ENCODE results near the gene TPP1. TPM values are rescaled to one million over a fixed set of nuclear protein-coding genes. Genes with fewer than 3 reads are reported as not detected.

The TPP1 gene
- total RNA-seq, 4 donors from 2014 or later = 51.3 to 97.3 (median 69.1) TPM

GRCh38 chr11:6656936-6657335 is 37.7 kb upstream of the TPP1 start:
- no peak for TF ChIP-seq POLR2A (IDR thresholded peaks at IDR 0.05)
- TF ChIP-seq, protein P1, sequence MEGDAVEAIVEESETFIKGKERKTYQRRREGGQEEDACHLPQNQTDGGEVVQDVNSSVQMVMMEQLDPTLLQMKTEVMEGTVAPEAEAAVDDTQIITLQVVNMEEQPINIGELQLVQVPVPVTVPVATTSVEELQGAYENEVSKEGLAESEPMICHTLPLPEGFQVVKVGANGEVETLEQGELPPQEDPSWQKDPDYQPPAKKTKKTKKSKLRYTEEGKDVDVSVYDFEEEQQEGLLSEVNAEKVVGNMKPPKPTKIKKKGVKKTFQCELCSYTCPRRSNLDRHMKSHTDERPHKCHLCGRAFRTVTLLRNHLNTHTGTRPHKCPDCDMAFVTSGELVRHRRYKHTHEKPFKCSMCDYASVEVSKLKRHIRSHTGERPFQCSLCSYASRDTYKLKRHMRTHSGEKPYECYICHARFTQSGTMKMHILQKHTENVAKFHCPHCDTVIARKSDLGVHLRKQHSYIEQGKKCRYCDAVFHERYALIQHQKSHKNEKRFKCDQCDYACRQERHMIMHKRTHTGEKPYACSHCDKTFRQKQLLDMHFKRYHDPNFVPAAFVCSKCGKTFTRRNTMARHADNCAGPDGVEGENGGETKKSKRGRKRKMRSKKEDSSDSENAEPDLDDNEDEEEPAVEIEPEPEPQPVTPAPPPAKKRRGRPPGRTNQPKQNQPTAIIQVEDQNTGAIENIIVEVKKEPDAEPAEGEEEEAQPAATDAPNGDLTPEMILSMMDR (IDR thresholded peaks at IDR 0.05) = no peak
- 72 to 79% methylated on average over 5 of the region's 5 CpGs for WGBS, 2 donors
- Histone ChIP-seq H3K36me3 (no peaks in the 10 kb centered on the region), H3K9me3 (no peaks in the 10 kb centered on the region), H3K4me1 (no peaks in the 10 kb centered on the region), H3K27ac (no peak overlapping the region), H3K4me3 (replicated peaks in 1 of 3) (no peak overlapping the region), H3K27me3 (no peaks in the 10 kb centered on the region)
- intact Hi-C loops (cut with DNase I) = no loop called here
- no peak for DNase-seq

DNA sequence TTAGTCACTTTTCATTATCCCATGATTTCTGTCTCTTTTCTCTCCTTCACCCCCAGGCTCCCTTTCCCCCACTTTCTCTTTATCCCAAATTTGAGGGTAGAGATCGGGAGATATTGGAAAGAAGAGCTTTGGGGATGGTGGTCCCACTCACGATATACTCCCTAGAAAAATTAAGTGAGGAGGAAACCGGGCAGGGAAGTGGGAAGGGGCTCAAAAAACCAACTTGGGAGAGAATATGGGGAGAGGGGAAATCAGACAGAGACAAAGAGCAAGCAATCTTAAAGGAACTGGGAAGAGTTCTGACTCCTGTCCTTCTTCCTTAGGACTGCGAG is 37.3 kb upstream of the TPP1 start:
- H3K27ac ChIP-seq = no peak overlapping the region

GRCh38 chr11:6655790-6656583 is 36.8 kb upstream of the TPP1 start, which contains the start of gene DCHS1:
TSS of gene DCHS1 (minus strand) at chr11:6655809. CDS start at chr11:6641613, 14,196 bp downstream.
- no peak for DNase-seq
- Histone ChIP-seq H3K27me3 (no peaks in the 10 kb centered on the region), H3K9me3 (no peaks in the 10 kb centered on the region), H3K4me1 (no peaks in the 10 kb centered on the region), H3K36me3 (no peaks in the 10 kb centered on the region), H3K4me3 (replicated peaks in 1 of 3) (peak within 1 kb of the TSS in 1 of 3 donors; percentile 31), H3K27ac (peak within 1 kb of the TSS in 1 of 3 donors; percentile 30)
- TF ChIP-seq POLR2A (IDR thresholded peaks at IDR 0.05) = no peak
- TF ChIP-seq, protein P1 (IDR thresholded peaks at IDR 0.05) = no peak
- WGBS, 2 donors = 18 to 20% methylated on average over 19 to 22 of the region's 56 CpGs
- intact Hi-C loops (cut with DNase I) = no loop called here

More for the DNA sequence above, 37.3 kb upstream of the TPP1 start:
- intact Hi-C loops (cut with DNase I) = no loop called here
- TF ChIP-seq, protein P1 (IDR thresholded peaks at IDR 0.05) = no peak
- TF ChIP-seq POLR2A (IDR thresholded peaks at IDR 0.05) = no peak
- no peak for DNase-seq
- no peaks in the 10 kb centered on the region for H3K27me3 ChIP-seq
- no peaks in the 10 kb centered on the region for H3K9me3 ChIP-seq
- 56 to 58% methylated on average over 4 of the region's 4 CpGs for WGBS, 2 donors
- H3K4me3 ChIP-seq (replicated peaks in 1 of 3) = no peak overlapping the region
- no peaks in the 10 kb centered on the region for H3K36me3 ChIP-seq
- no peaks in the 10 kb centered on the region for H3K4me1 ChIP-seq

GRCh38 chr11:6655020-6655789 is 36.0 kb upstream of the TPP1 start:
- no peaks in the 10 kb centered on the region for H3K9me3 ChIP-seq
- 12 to 15% methylated on average over 8 to 10 of the region's 84 CpGs for WGBS, 2 donors
- no peaks in the 10 kb centered on the region for H3K27me3 ChIP-seq
- H3K27ac ChIP-seq = peak overlapping the region in 1 of 3 donors; percentile 30
- intact Hi-C loops (cut with DNase I) = no loop called here
- DNase-seq = peak; percentile 18 to 19
- H3K4me1 ChIP-seq = no peaks in the 10 kb centered on the region
- H3K36me3 ChIP-seq = no peaks in the 10 kb centered on the region
- H3K4me3 ChIP-seq (replicated peaks in 1 of 3) = peak overlapping the region in 1 of 3 donors; percentile 31
- TF ChIP-seq, protein P1 (IDR thresholded peaks at IDR 0.05) = no peak
- TF ChIP-seq POLR2A (IDR thresholded peaks at IDR 0.05) = no peak

Measured in thyroid gland (tissue), 4 donors.